Activated CD8-positive, alpha-beta memory T cell treated with anti-CD3 and anti-CD28 coated beads, Interleukin-2, amount 50 U/mL, for 1 hour (primary cell): Measurements from ENCODE around the gene ASB1.

Source experiments
- DNase-seq: peaks from one replicate; pipeline ENCODE4 v3.0.0-alpha.2; 2020; ENCODE audit errors: extremely low read depth

The ASB1 gene

GRCh38 chr2:238445409-238446190, 18.9 kb downstream of the ASB1 start:
- no peak for DNase-seq

GRCh38 chr2:238446371-238446770, 19.6 kb downstream of the ASB1 start:
- DNase-seq: no peak

- DNase-seq: no peak
Measured at GRCh38 chr2:238448031-238448955, 21.6 kb downstream of the ASB1 start.

- DNase-seq: no peak
Measured at GRCh38 chr2:238449241-238449640, 22.5 kb downstream of the ASB1 start.

GRCh38 chr2:238449909-238450417, 23.2 kb downstream of the ASB1 start:
- DNase-seq: no peak

- DNase-seq: no peak
Measured at GRCh38 chr2:238450440-238450861, 23.7 kb downstream of the ASB1 start.

- no peak for DNase-seq
Measured at GRCh38 chr2:238453842-238454241, 27.1 kb downstream of the ASB1 start.

GRCh38 chr2:238456449-238456848, 29.7 kb downstream of the ASB1 start:
- no peak for DNase-seq

GRCh38 chr2:238456970-238457926, 30.5 kb downstream of the ASB1 start:
- no peak for DNase-seq

GRCh38 chr2:238457927-238458324, 31.2 kb downstream of the ASB1 start:
- DNase-seq: no peak

GRCh38 chr2:238458651-238459050, 31.9 kb downstream of the ASB1 start:
- DNase-seq: no peak

- DNase-seq: no peak
Measured at GRCh38 chr2:238459081-238459629, 32.4 kb downstream of the ASB1 start.

GRCh38 chr2:238461051-238461450, 34.3 kb downstream of the ASB1 start:
- DNase-seq: no peak

GRCh38 chr2:238461491-238461890, 34.8 kb downstream of the ASB1 start:
- no peak for DNase-seq

- no peak for DNase-seq
Measured at GRCh38 chr2:238461916-238462315, 35.2 kb downstream of the ASB1 start.

GRCh38 chr2:238462782-238463396, 36.2 kb downstream of the ASB1 start:
- DNase-seq: no peak

- DNase-seq: no peak
Measured at GRCh38 chr2:238464389-238464788, 37.7 kb downstream of the ASB1 start.

GRCh38 chr2:238465487-238466242, 38.9 kb downstream of the ASB1 start:
- DNase-seq: no peak

- DNase-seq: no peak
Measured at GRCh38 chr2:238466243-238466756, 39.6 kb downstream of the ASB1 start.

GRCh38 chr2:238467062-238467461, 40.3 kb downstream of the ASB1 start:
- DNase-seq: no peak
